Prostate gland (tissue), 2 donors: ENCODE results near the gene PPP1R2. TPM values are rescaled to one million over a fixed set of nuclear protein-coding genes. Genes with fewer than 3 reads are reported as not detected.
"Not testable (repeated sequence)": the region's sequence is repeated elsewhere in the genome, so short reads cannot be mapped to it uniquely, and the experiment has no call there.

Experiments
- DNase-seq: peaks from one replicate; pipeline ENCODE4 v3.0.0-alpha.2; 2019; ENCODE audit warnings: low spot score
- H3K27ac ChIP-seq, 2 donors: fragments of 200-600 bp; sonication (generic); 2 replicates each; pipeline ENCODE4 v1.5.1; 2017 to 2019
- H3K27me3 ChIP-seq: fragments of 200-600 bp; sonication (generic); replicated peaks from 2 replicates; pipeline ENCODE4 v1.5.1; 2019; ENCODE audit not compliant: insufficient read depth
- H3K36me3 ChIP-seq, 2 donors: fragments of 200-600 bp; sonication (generic); 1 replicate in 1 of 2; 2 replicates in 1 of 2; pipeline versions ENCODE4 v1.5.1 to v1.8.1; 2017 to 2019
- H3K4me1 ChIP-seq: fragments of 200-600 bp; sonication (generic); replicated peaks from 2 replicates; pipeline ENCODE4 v1.5.1; 2019
- H3K4me3 ChIP-seq, 2 donors: fragments of 200-600 bp; sonication (generic); 2 replicates each; pipeline ENCODE4 v1.5.1; 2017 to 2019
- H3K9me3 ChIP-seq: fragments of 200-600 bp; sonication (generic); 2 replicates; pipeline ENCODE4 v1.5.1; 2017
- CTCF ChIP-seq, 4 experiments: fragments of 200-600 bp in 2 of 4; fragments of 450-650 bp in 2 of 4; sonication (generic) in 2 of 4; IDR thresholded peaks; 1 replicate in 3 of 4; 2 replicates in 1 of 4; pipeline ENCODE4 v1.5.1; 2016 to 2019; ENCODE audit warnings: antibody characterized with exemption in 4 of 4, mild to moderate bottlenecking in 2 of 4, moderate library complexity in 2 of 4
- POLR2A ChIP-seq: fragments of 450-650 bp; IDR thresholded peaks from one replicate; pipeline ENCODE4 v1.6.1; 2016; ENCODE audit warnings: antibody characterized with exemption, mild to moderate bottlenecking
- POLR2AphosphoS5 ChIP-seq: sonication (generic); formaldehyde crosslinking; IDR thresholded peaks from one replicate; pipeline ENCODE4 v1.6.1; 2017; ENCODE audit warnings: antibody characterized with exemption
- WGBS: methylation state at CpG from one replicate; pipeline ENCODE4 v1.1.5; 2018; 5-methylcytosine and 5-hydroxymethylcytosine counted together
- intact Hi-C: fragments of 100-400 bp; cut with DNase I; formaldehyde crosslinking; loops from one replicate; pipeline ENCODE4 v1.14.2; 2022
- total RNA-seq, 2 donors: library from RNA; depleted of rRNA; stranded (reverse); fragments of >200 nt; gene quantifications; one replicate each; pipeline ENCODE4 v1.1.0, GENCODE V29; 2016

PPP1R2 gene
- total RNA-seq, 2 donors from 2014 or later: 75.8 to 119 TPM

DNA sequence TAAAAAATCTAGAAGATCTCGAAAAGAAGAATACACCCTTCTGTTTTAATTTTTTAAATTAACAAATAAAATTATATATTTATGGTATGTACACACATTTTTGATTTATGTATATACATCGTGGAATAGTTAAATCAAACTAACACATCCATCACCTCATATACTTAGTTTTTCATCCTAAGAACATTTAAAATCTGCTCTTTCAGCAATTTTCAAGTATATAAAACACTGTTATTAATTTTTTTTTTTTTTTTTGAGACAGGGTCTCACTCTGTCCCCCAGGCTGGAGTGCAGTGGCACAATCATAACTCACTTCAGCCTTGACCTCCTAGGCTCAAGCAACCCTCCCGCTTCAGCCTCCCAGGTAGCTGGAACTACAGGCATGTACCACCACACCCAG lies 67.5 kb downstream of the PPP1R2 start:
- WGBS: 90% methylated on average over 3 of the region's 3 CpGs
- H3K4me1 ChIP-seq: no peaks in the 10 kb centered on the region
- H3K4me3 ChIP-seq: no peak overlapping the region
- no peaks in the 10 kb centered on the region for H3K9me3 ChIP-seq
- no peaks in the 10 kb centered on the region for H3K27me3 ChIP-seq
- H3K36me3 ChIP-seq: no peaks in the 10 kb centered on the region
- no peak for DNase-seq
- intact Hi-C loops: no loop called here
- H3K27ac ChIP-seq: no peak overlapping the region
- TF ChIP-seq CTCF (IDR thresholded peaks at IDR 0.05) (no peak), POLR2A (no peak), POLR2AphosphoS5 (no peak)

DNA sequence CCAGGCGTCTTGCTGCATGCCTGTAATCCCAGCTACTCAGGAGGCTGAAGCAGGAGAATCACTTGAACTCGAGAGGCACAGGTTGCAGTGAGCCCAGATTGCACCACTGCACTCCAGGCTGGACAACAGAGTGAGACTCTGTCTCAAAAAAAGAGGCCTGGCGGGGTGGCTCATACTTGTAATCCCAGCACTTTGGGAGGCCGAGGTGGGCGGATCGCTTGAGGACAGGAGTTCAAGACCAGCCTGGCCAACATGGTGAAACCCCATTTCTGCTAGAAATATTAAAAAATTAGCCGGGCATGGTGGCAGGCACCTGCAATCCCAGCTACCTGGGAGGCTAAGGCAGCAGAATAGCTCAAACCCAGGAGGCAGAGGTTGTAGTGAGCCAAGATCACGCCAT lies 68.0 kb downstream of the PPP1R2 start:
- H3K4me1 ChIP-seq, DNase-seq, H3K27ac ChIP-seq, H3K36me3 ChIP-seq, H3K27me3 ChIP-seq, H3K4me3 ChIP-seq, H3K9me3 ChIP-seq, intact Hi-C loops: not testable (repeated sequence)
- WGBS: 90% methylated on average over 8 of the region's 8 CpGs

DNA sequence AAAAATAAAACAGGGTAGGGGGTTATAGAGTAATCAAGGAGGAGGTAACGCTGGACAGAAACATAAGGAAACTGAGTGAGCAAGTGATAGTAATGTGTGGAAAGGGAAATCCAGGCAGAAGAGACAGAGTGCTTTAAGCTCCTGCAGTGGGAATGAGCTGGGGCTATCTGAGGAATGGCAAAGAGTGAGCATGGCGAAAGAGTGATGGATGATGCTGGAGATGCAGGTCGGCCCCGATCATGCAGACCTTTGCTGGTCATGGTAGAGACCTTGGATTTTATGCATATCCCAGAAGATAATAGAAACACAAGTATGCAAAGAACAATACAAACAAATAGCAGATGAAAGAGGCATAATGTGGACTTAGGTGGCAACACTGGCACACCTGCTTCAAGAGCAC lies 74.3 kb downstream of the PPP1R2 start:
- no peaks in the 10 kb centered on the region for H3K36me3 ChIP-seq
- H3K27me3 ChIP-seq: no peaks in the 10 kb centered on the region
- no peak overlapping the region for H3K27ac ChIP-seq
- 97% methylated on average over 4 of the region's 4 CpGs for WGBS
- no peaks in the 10 kb centered on the region for H3K4me1 ChIP-seq
- no peak for TF ChIP-seq CTCF (IDR thresholded peaks at IDR 0.05)
- no peak for TF ChIP-seq POLR2AphosphoS5
- TF ChIP-seq POLR2A: no peak
- DNase-seq: no peak
- H3K4me3 ChIP-seq: no peak overlapping the region
- intact Hi-C loops: no loop called here
- H3K9me3 ChIP-seq: no peaks in the 10 kb centered on the region

DNA sequence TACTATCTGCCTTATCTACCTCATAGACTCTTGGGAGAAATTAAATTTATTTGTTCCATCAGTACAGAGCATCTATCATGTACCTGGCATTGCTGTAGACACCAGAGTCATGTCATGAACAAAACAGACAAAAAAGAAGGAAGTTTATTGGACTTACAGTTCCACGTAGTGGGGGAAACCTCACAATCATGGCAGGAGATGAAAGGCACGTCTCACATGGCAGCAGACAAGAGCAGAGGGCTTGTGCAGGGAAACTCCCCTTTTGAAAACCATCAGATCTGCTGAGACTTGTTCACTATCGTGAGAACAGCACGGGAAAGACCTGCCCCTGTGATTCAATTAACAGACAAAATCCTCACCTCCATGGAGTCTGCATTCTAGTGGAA lies 74.7 kb downstream of the PPP1R2 start:
- TF ChIP-seq CTCF (IDR thresholded peaks at IDR 0.05) (no peak), POLR2AphosphoS5 (no peak), POLR2A (no peak)
- no peaks in the 10 kb centered on the region for H3K4me1 ChIP-seq
- no peak overlapping the region for H3K27ac ChIP-seq
- 42% methylated on average over 4 of the region's 4 CpGs for WGBS
- no peaks in the 10 kb centered on the region for H3K27me3 ChIP-seq
- DNase-seq: no peak
- no peaks in the 10 kb centered on the region for H3K36me3 ChIP-seq
- no peak overlapping the region for H3K4me3 ChIP-seq
- intact Hi-C loops: no loop called here
- H3K9me3 ChIP-seq: no peaks in the 10 kb centered on the region

DNA sequence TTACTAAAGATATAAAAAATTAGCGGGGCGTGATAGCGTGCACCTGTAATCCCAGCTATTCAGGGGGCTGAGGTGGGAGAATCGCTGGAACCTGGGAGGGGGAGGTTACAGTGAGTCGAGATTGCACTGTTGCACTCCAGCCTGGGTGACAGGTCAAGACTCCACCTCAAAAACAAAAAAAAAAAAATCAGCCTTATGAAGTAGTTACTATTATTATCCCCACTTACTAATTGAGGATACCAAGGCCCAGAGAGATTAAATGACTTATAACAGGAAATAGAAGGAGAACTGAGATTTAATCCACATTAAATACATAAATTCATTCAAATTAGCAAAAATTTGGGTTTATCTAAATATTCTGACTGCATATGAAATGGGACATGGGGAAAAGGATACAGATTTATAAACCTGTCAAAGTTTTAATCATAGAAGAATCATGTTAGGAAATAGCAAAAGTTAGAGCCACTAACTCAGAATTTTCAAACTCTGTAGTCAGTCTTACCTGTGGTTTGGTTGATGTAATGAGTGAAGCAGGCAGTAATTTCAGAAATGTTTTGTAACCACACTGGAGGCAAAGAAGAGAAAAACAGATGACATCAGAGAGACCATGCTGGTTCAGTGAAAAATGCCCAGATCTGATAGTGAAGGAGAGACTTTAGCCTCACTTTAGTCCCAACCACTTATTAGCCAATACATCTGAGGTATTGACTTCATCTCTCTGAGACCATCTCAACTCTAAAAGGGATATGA lies 75.3 kb downstream of the PPP1R2 start:
- Histone ChIP-seq H3K4me1 (no peaks in the 10 kb centered on the region), H3K36me3 (no peaks in the 10 kb centered on the region), H3K4me3 (no peak overlapping the region), H3K9me3 (no peaks in the 10 kb centered on the region), H3K27ac (no peak overlapping the region), H3K27me3 (no peaks in the 10 kb centered on the region)
- DNase-seq: no peak
- intact Hi-C loops: no loop called here
- WGBS: 87% methylated on average over 5 of the region's 5 CpGs
- no peak for TF ChIP-seq POLR2AphosphoS5
- no peak for TF ChIP-seq CTCF (IDR thresholded peaks at IDR 0.05)
- no peak for TF ChIP-seq POLR2A
